K562 (cell line): Measurements from ENCODE around the gene C20orf96. TPM values are rescaled to one million over a fixed set of nuclear protein-coding genes. Genes with fewer than 3 reads are reported as not detected.

Experiments used
- DLX4 ChIP-seq: fragments of 250-450 bp; sonication (Bioruptor Pico); IDR thresholded peaks from 2 replicates; pipeline ENCODE4 v1.6.1; 2021; ENCODE audit warnings: mild to moderate bottlenecking
- ERF ChIP-seq: fragments of 450-650 bp; formaldehyde crosslinking; IDR thresholded peaks from 2 replicates; pipeline ENCODE4 v1.4.0; 2020; ENCODE audit warnings: mild to moderate bottlenecking, mixed read lengths
- FOXK1 ChIP-seq: sonication (generic); formaldehyde crosslinking; IDR thresholded peaks from 2 replicates; pipeline ENCODE4 v1.8.0; 2022; ENCODE audit warnings: missing genetic modification reagents, mild to moderate bottlenecking, borderline replicate concordance
- FOXM1 ChIP-seq, 2 experiments: fragments of 450-650 bp in 1 of 2; sonication (generic) in 1 of 2; formaldehyde crosslinking in 1 of 2; IDR thresholded peaks; 2 replicates each; pipeline versions ENCODE4 v1.6.1 to v1.9.0; 2017 to 2022; ENCODE audit warnings: low read depth in 2 of 2, mild to moderate bottlenecking in 2 of 2, missing genetic modification reagents in 1 of 2, moderate library complexity in 1 of 2
- LARP7 ChIP-seq: fragments of 450-650 bp; IDR thresholded peaks from 2 replicates; pipeline ENCODE4 v1.6.1; 2016
- MTA3 ChIP-seq: fragments of 450-650 bp; formaldehyde crosslinking; IDR thresholded peaks from 2 replicates; pipeline ENCODE4 v1.6.1; 2017; ENCODE audit warnings: mild to moderate bottlenecking, borderline replicate concordance
- NFATC3 ChIP-seq: fragments of 450-650 bp; IDR thresholded peaks from 2 replicates; pipeline ENCODE4 v1.6.1; 2017; ENCODE audit warnings: mild to moderate bottlenecking
- NFE2L1 ChIP-seq: fragments of 450-650 bp; IDR thresholded peaks from 2 replicates; pipeline ENCODE4 v1.6.1; 2016; ENCODE audit warnings: missing genetic modification characterization, low read depth, mild to moderate bottlenecking, missing compliant biosample characterization, moderate library complexity, borderline replicate concordance
- NR2C2 ChIP-seq, 2 experiments: fragments of 200-800 bp in 1 of 2; sonication (Bioruptor generic) in 1 of 2; sonication (generic) in 1 of 2; formaldehyde crosslinking in 1 of 2; IDR thresholded peaks; 2 replicates each; pipeline versions ENCODE4 v1.6.1 to v1.8.0; 2016 to 2022; ENCODE audit warnings: mild to moderate bottlenecking in 1 of 2, missing compliant biosample characterization in 1 of 2, missing genetic modification characterization in 1 of 2, missing genetic modification reagents in 1 of 2
- RBM39 ChIP-seq: fragments of 200-400 bp; formaldehyde crosslinking; optimal IDR thresholded peaks from 2 replicates; pipeline ENCODE3; 2018; ENCODE audit warnings: low read depth, low read length
- SMAD1 ChIP-seq: fragments of 150-350 bp; IDR thresholded peaks from 2 replicates; pipeline ENCODE4 v1.6.1; 2014; ENCODE audit warnings: low read length, low read depth; ENCODE audit not compliant: partially characterized antibody
- SREBF2 ChIP-seq: sonication (generic); formaldehyde crosslinking; IDR thresholded peaks from 2 replicates; pipeline ENCODE4 v1.4.0; 2020; ENCODE audit warnings: mild to moderate bottlenecking, missing genetic modification reagents
- TBL1XR1 ChIP-seq, 2 experiments: IDR thresholded peaks; 2 replicates each; pipeline ENCODE4 v1.6.1; 2012; ENCODE audit warnings: improper control_type of control experiment in 2 of 2, low read length in 2 of 2, mild to moderate bottlenecking in 1 of 2
- USF2 ChIP-seq: sonication (generic); formaldehyde crosslinking; IDR thresholded peaks from 2 replicates; pipeline ENCODE4 v1.5.0; 2020; ENCODE audit warnings: missing genetic modification reagents
- YBX1 ChIP-seq: fragments of 450-650 bp; IDR thresholded peaks from 2 replicates; pipeline ENCODE4 v1.7.1; 2016; ENCODE audit warnings: mild to moderate bottlenecking
- ZBTB33 ChIP-seq: sonication (generic); formaldehyde crosslinking; IDR thresholded peaks from 2 replicates; pipeline ENCODE4 v1.8.1; 2023; ENCODE audit warnings: mild to moderate bottlenecking, missing genetic modification reagents
- ZNF395 ChIP-seq: fragments of 200-800 bp; sonication (Bioruptor generic); IDR thresholded peaks from 2 replicates; pipeline ENCODE4 v1.6.1; 2017; ENCODE audit warnings: missing genetic modification characterization, missing compliant biosample characterization
- ZNF398 ChIP-seq: fragments of 250-450 bp; sonication (Bioruptor Pico); IDR thresholded peaks from 2 replicates; pipeline ENCODE4 v1.8.0; 2021; ENCODE audit warnings: moderate library complexity, mild to moderate bottlenecking, inconsistent platforms
- ZNF696 ChIP-seq: fragments of 250-450 bp; sonication (Bioruptor Pico); conservative IDR thresholded peaks from 2 replicates; pipeline ENCODE4 v1.4.0; 2020; ENCODE audit warnings: mild to moderate bottlenecking, moderate library complexity
- ZZZ3 ChIP-seq: fragments of 450-650 bp; IDR thresholded peaks from 2 replicates; pipeline ENCODE4 v1.6.1; 2016; ENCODE audit warnings: antibody characterized with exemption, mild to moderate bottlenecking, moderate library complexity
- polyA plus RNA-seq, 8 experiments: library from polyadenylated mRNA; depleted of rRNA in 4 of 8; stranded (reverse) in 5 of 8; unstranded in 3 of 8; fragments of >200 nt; fragmentation: Nextera tagmentation in 2 of 8; fragmentation: Illumina TruSeq in 1 of 8; extraction: Ambion mirVana in 2 of 8; extraction: Trizol in 1 of 8; gene quantifications; 2 replicates each; pipeline versions ENCODE4 v1.2.1 to v1.2.3, GENCODE V29; 2011 to 2014; ENCODE audit warnings: inconsistent platforms in 1 of 8, missing spikeins in 1 of 8
- total RNA-seq, 7 experiments: library from RNA; depleted of rRNA in 6 of 7; stranded (reverse); fragments of >200 nt in 6 of 7; fragmentation: Illumina TruSeq in 2 of 7; extraction: Trizol in 2 of 7; gene quantifications; 2 replicates each; pipeline versions ENCODE4 v1.2.1 to v1.2.3, GENCODE V29; 2011 to 2021; ENCODE audit warnings: low replicate concordance in 1 of 7

The C20orf96 gene
- total and polyA plus RNA-seq, 9 of the 15 experiments (the other 6 are each of a cell fraction or from before 2014, with no cell fraction given) = 1.7 to 11.7 (median 4.2) TPM

GRCh38 chr20:297098-297924 is 6.8 kb upstream of the C20orf96 start, which contains the start of gene ZCCHC3 (continued):
- no peak for TF ChIP-seq ZNF395 (CRISPR knock-in tag)
- peak; percentile 50; the same call in 1 of the 2 replicates for TF ChIP-seq ZBTB33 (CRISPR knock-in tag)
- no peak for TF ChIP-seq ZZZ3
- no peak for TF ChIP-seq NFATC3
- TF ChIP-seq SREBF2 (CRISPR knock-in tag) = no peak
- TF ChIP-seq YBX1 = no peak
- no peak for TF ChIP-seq NFE2L1 (tag)
- 0 out of 2 replicates have a peak, but pooled peaks have one; percentile 49 for TF ChIP-seq ERF
- no peak for TF ChIP-seq SMAD1
- no peak for TF ChIP-seq NR2C2 (CRISPR knock-in tag; IDR thresholded peaks at IDR 0.05)
- TF ChIP-seq NR2C2 (tag; IDR thresholded peaks at IDR 0.05) = peak; percentile 86
- no peak for TF ChIP-seq LARP7
- no peak for TF ChIP-seq RBM39
- TF ChIP-seq TBL1XR1 (IDR thresholded peaks at IDR 0.05; ENCODE audit: low read length in 2 of 2) = 0 out of 4 replicates have a peak, but pooled peaks of 1 of the 2 experiments have one; percentile 52
- no peak for TF ChIP-seq USF2 (CRISPR knock-in tag)
- TF ChIP-seq DLX4 (CRISPR knock-in tag) = no peak
- peak; percentile 82; the same call in 1 of the 2 replicates for TF ChIP-seq MTA3
- no peak for TF ChIP-seq ZNF696 (CRISPR knock-in tag)
- no peak for TF ChIP-seq ZNF398 (CRISPR knock-in tag)
- TF ChIP-seq FOXK1 (CRISPR knock-in tag) = no peak
- TF ChIP-seq FOXM1 (IDR thresholded peaks at IDR 0.05; ENCODE audit: low read depth) = peak; percentile 47
- no peak for TF ChIP-seq FOXM1 (CRISPR knock-in tag; IDR thresholded peaks at IDR 0.05; ENCODE audit: low read depth)
